HG02884 (cell line): Measurements from ENCODE around the gene SLFN12L.

ENCODE experiments used
- ATAC-seq: cut with Tn5 transposase; IDR thresholded peaks from one replicate; pipeline ENCODE4 v1.9.1; 2021; ENCODE audit warnings: mild to moderate bottlenecking, moderate library complexity; ENCODE audit not compliant: unreplicated experiment

SLFN12L gene

GRCh38 chr17:35433075-35433894 is 104.2 kb downstream of the SLFN12L start:
- ATAC-seq: peak; percentile 53

DNA sequence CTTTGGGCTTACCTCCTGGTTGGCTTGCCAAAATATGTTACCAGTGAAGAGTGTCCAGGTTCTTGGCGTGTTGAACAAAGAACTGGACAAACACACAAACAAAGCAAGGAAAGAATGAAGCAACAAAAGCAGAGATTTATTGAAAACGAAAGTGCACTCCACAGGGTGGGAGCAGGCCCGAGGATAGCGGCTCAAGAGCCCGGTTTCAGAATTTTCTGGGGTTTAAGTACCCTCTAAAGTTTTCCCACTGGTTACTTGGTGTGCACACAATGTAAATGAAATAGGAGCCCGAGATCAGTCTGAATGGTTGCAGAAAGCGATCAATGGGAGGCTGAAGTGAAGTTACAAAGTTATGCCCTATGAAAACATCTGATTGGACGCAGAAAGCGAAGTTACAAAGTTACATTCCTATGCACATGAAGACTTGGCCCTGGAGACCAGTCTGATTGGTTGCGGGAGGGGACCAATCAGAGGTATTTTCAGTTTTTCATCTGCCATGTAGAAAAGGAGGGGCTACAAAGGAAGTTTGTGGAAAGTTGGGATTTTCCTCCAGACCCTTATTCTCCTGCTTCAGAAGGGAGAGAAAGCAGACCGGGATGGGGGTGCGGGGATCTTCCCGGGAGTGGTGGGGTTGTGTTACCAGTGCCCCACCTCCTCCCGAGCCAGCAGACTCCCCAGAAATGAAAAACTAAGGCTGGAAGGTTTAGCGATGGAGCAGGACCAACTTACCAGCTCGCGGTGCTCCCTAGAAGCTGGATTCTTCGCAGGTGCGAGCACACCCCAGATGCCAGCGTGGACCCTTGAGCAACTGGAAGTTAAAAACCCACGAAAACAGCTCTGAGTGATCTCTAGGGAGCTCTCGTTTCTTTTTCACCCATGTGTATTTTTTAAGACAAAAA is 105.1 kb downstream of the SLFN12L start, which contains the start of gene SLFN12:
Gene SLFN12 (minus strand): TSS at position 325 of the 899 bp plus-strand sequence. CDS start 9,472 bp downstream, outside the sequence.
- peak; percentile 57 for ATAC-seq

GRCh38 chr17:35429702-35430101 is 107.8 kb downstream of the SLFN12L start:
- ATAC-seq: no peak

DNA sequence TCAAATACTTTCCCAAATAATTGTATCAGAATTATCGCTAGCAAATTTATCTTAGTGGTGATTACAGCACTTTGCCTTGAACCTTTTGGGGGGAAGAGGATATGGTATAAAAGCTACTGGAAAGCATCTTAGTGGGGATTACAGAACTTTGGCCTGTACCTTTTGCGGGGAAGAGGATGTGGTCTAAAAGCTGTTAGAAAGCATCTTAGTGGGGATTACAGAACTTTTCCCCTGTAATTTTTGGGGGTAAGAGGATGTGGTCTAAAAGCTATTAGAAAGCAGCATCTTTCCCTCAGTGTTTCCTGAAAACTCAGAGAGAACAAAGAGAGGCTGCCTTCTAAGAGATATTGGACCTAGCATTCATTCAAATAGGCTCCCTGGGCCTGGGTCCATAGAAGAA is 109.2 kb downstream of the SLFN12L start:
- ATAC-seq: no peak

GRCh38 chr17:35423761-35424160 is 113.7 kb downstream of the SLFN12L start:
- ATAC-seq: no peak
